ENCODE measurements around the gene ARID1B. TPM values are rescaled to one million over a fixed set of nuclear protein-coding genes. Genes with fewer than 3 reads are reported as not detected.
A peak's percentile ranks its signal among the peaks of the same experiment; 100 is the strongest.

ARID1B gene
- total and polyA plus RNA-seq, 12 donors: 11.2 to 63.2 (median 52.2) TPM

- intact Hi-C loops (cut with DNase I): loop anchor here in 6 of 10 donors (5.0 to 10.0 kb wide), 7 partner anchors 49 to 414 kb away; no protein-coding TSS in a partner anchor
- DNase-seq (no peak), ATAC-seq (no peak)
- H3K4me1 ChIP-seq: peaks cover 0 to 22% (median 16%) of the 10 kb centered on the region in 9 donors
- WGBS, 2 donors: 38 to 42% methylated on average over 3 of the region's 3 CpGs
- H3K9me3 ChIP-seq: no peaks in the 10 kb centered on the region
- no peak for TF ChIP-seq CTCF (IDR thresholded peaks at IDR 0.05)
- no peak overlapping the region for H3K4me3 ChIP-seq
- H3K27me3 ChIP-seq: no peaks in the 10 kb centered on the region
- no peak overlapping the region for H3K27ac ChIP-seq
- no peaks in the 10 kb centered on the region for H3K36me3 ChIP-seq
Observed at GRCh38 chr6:156771047-156771446, 6.1 kb upstream of the ARID1B start.

GRCh38 chr6:156771761-156772160 is 5.4 kb upstream of the ARID1B start:
- Histone ChIP-seq H3K4me3 (no peak overlapping the region), H3K27me3 (no peaks in the 10 kb centered on the region), H3K9me3 (no peaks in the 10 kb centered on the region), H3K36me3 (no peaks in the 10 kb centered on the region), H3K4me1 (peaks cover 0 to 28% (median 22%) of the 10 kb centered on the region in 9 donors), H3K27ac (no peak overlapping the region)
- DNase-seq (no peak), ATAC-seq (no peak)
- intact Hi-C loops (cut with DNase I): loop anchor here in 6 of 10 donors (5.0 to 10.0 kb wide), 7 partner anchors 49 to 413 kb away; no protein-coding TSS in a partner anchor
- TF ChIP-seq CTCF (IDR thresholded peaks at IDR 0.05): no peak
- 96 to 97% methylated on average over 7 of the region's 7 CpGs for WGBS, 2 donors

DNA sequence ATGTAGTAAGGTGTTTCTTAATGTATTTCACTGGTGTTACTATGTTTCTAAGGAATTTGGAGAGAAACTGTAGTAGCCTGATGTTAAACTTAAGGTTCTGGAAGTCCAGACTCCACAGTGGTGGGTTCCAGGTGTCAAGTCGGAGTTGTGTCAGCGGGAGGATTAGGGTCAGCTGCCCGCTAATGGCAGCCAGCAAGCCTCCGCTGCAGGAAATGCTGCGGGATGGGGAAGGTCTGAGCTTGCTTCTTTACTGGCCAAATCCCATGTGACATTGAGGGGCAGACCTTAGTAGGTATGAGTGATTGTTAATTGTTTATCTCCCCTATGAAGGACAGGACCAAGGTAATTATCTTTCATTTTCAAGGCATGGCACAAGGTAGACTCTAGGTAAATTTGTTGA is 3.7 kb upstream of the ARID1B start:
- peak overlapping the region in 5 of 10 donors; percentile 2 to 33 (median 24) for H3K4me3 ChIP-seq

More for the DNA sequence above, 3.7 kb upstream of the ARID1B start:
- TF ChIP-seq CTCF (IDR thresholded peaks at IDR 0.05): no peak
- H3K27me3 ChIP-seq: no peaks in the 10 kb centered on the region
- H3K4me1 ChIP-seq: peaks cover 0 to 28% (median 22%) of the 10 kb centered on the region in 9 donors
- WGBS, 2 donors: 65 to 67% methylated on average over 5 of the region's 5 CpGs
- DNase-seq: no peak
- H3K27ac ChIP-seq: peak overlapping the region in 6 of 10 donors; percentile 14 to 99 (median 78)
- ATAC-seq: no peak
- H3K9me3 ChIP-seq: no peaks in the 10 kb centered on the region
- intact Hi-C loops (cut with DNase I): loop anchor here in 6 of 10 donors (5.0 to 10.0 kb wide), 7 partner anchors 51 to 411 kb away; no protein-coding TSS in a partner anchor
- H3K36me3 ChIP-seq: no peaks in the 10 kb centered on the region

Data from heart right ventricle (tissue), 16 donors.